ENCODE data around the gene ATP2B2. TPM values are rescaled to one million over a fixed set of nuclear protein-coding genes. Genes with fewer than 3 reads are reported as not detected.
A peak's percentile ranks its signal among the peaks of the same experiment; 100 is the strongest.

The ATP2B2 gene
- polyA plus RNA-seq, 3 donors = not detected

DNA sequence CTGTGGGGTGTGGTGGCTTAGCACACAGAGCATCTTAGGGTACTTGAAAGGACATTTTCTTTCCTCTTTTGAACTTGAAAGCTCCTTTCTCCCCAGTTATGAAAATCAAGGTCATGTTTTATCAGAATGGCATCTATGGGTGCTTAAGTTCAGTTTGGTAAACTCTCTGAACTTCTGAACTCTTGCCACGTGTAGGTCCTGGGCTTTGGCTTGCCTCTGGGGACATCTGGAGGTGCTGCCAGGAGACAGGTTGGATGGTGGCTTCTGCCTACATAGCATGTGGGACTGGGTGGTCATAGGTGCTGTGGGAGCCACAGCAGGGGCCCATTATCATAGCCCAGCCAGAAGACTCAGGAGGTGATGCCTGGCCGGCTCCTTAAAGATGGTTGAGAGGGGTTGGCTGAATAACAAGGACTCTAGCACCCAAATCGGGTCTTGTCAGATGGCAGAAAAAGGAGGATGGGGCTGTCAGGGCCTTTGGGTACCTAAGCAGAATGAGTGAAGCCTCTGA is 228.2 kb downstream of the ATP2B2 start:
- peaks cover 64 to 86% of the 10 kb centered on the region in 2 donors for H3K36me3 ChIP-seq (replicated peaks in 1 of 2; ENCODE audit: control insufficient read depth in 1 of 2, insufficient read depth in 2 of 2, low read length in 2 of 2)
- H3K4me3 ChIP-seq (replicated peaks in 1 of 3; ENCODE audit: low read depth in 2 of 3, low read length in 3 of 3) = no peak overlapping the region
- H3K9ac ChIP-seq (ENCODE audit: insufficient read depth, low read length, poor library complexity, severe bottlenecking) = no peak overlapping the region
- peaks cover 59% of the 10 kb centered on the region for H3K79me2 ChIP-seq (ENCODE audit: insufficient read depth, low read length)
- no peak for DNase-seq
- Mint-ChIP-seq H3K27me3 (ENCODE audit: low read depth in 3 of 3) (no peaks in the 10 kb centered on the region), H3K4me1 (peaks cover 20% of the 10 kb centered on the region), H3K36me3 (peaks cover 67 to 83% of the 10 kb centered on the region in 2 donors), H3K4me3 (no peak overlapping the region), H3K9me3 (no peaks in the 10 kb centered on the region), H3K27ac (peak overlapping the region in 4 of 7 donors; percentile 10 to 77 (median 30))
- H3K27me3 ChIP-seq (ENCODE audit: control insufficient read depth in 2 of 2, insufficient read depth in 2 of 2, low read length in 2 of 2) = no peaks in the 10 kb centered on the region
- peak overlapping the region in 1 of 2 donors; percentile 12 for H3K27ac ChIP-seq (ENCODE audit: low read depth in 1 of 2, low read length in 2 of 2)
- peaks cover 83% of the 10 kb centered on the region for H4K20me1 ChIP-seq (ENCODE audit: insufficient read depth, low read length)
- TF ChIP-seq, protein P1, sequence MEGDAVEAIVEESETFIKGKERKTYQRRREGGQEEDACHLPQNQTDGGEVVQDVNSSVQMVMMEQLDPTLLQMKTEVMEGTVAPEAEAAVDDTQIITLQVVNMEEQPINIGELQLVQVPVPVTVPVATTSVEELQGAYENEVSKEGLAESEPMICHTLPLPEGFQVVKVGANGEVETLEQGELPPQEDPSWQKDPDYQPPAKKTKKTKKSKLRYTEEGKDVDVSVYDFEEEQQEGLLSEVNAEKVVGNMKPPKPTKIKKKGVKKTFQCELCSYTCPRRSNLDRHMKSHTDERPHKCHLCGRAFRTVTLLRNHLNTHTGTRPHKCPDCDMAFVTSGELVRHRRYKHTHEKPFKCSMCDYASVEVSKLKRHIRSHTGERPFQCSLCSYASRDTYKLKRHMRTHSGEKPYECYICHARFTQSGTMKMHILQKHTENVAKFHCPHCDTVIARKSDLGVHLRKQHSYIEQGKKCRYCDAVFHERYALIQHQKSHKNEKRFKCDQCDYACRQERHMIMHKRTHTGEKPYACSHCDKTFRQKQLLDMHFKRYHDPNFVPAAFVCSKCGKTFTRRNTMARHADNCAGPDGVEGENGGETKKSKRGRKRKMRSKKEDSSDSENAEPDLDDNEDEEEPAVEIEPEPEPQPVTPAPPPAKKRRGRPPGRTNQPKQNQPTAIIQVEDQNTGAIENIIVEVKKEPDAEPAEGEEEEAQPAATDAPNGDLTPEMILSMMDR (IDR thresholded peaks at IDR 0.05) = no peak
- H3K4me2 ChIP-seq (replicated peaks; ENCODE audit: extremely low read depth, low read length, poor library complexity, severe bottlenecking) = no peak overlapping the region
- 91% methylated on average over 3 of the region's 3 CpGs for WGBS (ENCODE audit: insufficient coverage)
- peaks cover 19 to 21% of the 10 kb centered on the region in 2 donors for H3K4me1 ChIP-seq (ENCODE audit: control insufficient read depth in 1 of 2, insufficient read depth in 2 of 2, low read length in 2 of 2)
- intact Hi-C loops (cut with micrococcal nuclease) = no loop called here
- H3K9me3 ChIP-seq (replicated peaks in 1 of 2; ENCODE audit: control insufficient read depth in 1 of 2, insufficient read depth in 1 of 2, low read length in 2 of 2) = no peaks in the 10 kb centered on the region
- no peak overlapping the region for H2AFZ ChIP-seq (ENCODE audit: insufficient read depth, low read depth, low read length, poor library complexity, severe bottlenecking)

DNA sequence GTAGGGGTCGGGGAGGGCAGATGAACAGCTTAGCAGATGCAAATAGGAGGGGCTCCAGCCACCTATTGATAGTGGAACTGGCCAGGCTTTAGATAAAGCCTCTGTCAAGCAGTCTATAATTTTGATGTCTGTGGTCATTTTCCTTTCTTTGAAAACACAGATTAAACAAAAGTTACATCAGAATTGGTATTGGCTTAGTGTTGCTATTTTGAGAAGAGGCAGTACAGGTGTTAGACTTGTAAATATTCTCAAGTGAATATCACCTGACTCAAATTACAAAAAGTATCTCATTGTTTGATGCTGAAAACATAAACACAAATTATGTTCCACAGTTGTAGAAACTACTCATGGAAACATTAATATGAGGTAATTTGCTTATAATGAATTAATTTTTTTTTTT is 230.8 kb downstream of the ATP2B2 start:
- no peak overlapping the region for H3K4me3 ChIP-seq (replicated peaks in 1 of 3; ENCODE audit: low read depth in 2 of 3, low read length in 3 of 3)
- TF ChIP-seq, protein P1 (IDR thresholded peaks at IDR 0.05) = no peak
- peaks cover 20% of the 10 kb centered on the region for H3K4me1 Mint-ChIP-seq

More for the DNA sequence above, 230.8 kb downstream of the ATP2B2 start:
- WGBS (ENCODE audit: insufficient coverage) = 83% methylated on average over 1 of the region's 1 CpG
- Histone ChIP-seq H3K9ac (ENCODE audit: insufficient read depth, low read length, poor library complexity, severe bottlenecking) (no peak overlapping the region), H3K4me2 (replicated peaks; ENCODE audit: extremely low read depth, low read length, poor library complexity, severe bottlenecking) (no peak overlapping the region), H3K4me1 (ENCODE audit: control insufficient read depth in 1 of 2, insufficient read depth in 2 of 2, low read length in 2 of 2) (peaks cover 19 to 21% of the 10 kb centered on the region in 2 donors), H3K27ac (ENCODE audit: low read depth in 1 of 2, low read length in 2 of 2) (peak overlapping the region in 1 of 2 donors; percentile 64), H2AFZ (ENCODE audit: insufficient read depth, low read depth, low read length, poor library complexity, severe bottlenecking) (no peak overlapping the region), H3K36me3 (replicated peaks in 1 of 2; ENCODE audit: control insufficient read depth in 1 of 2, insufficient read depth in 2 of 2, low read length in 2 of 2) (peaks cover 70 to 86% of the 10 kb centered on the region in 2 donors), H3K9me3 (replicated peaks in 1 of 2; ENCODE audit: control insufficient read depth in 1 of 2, insufficient read depth in 1 of 2, low read length in 2 of 2) (no peaks in the 10 kb centered on the region), H4K20me1 (ENCODE audit: insufficient read depth, low read length) (peaks cover 99% of the 10 kb centered on the region), H3K79me2 (ENCODE audit: insufficient read depth, low read length) (peaks cover 85% of the 10 kb centered on the region), H3K27me3 (ENCODE audit: control insufficient read depth in 2 of 2, insufficient read depth in 2 of 2, low read length in 2 of 2) (no peaks in the 10 kb centered on the region)
- Mint-ChIP-seq H3K27ac (no peak overlapping the region), H3K9me3 (no peaks in the 10 kb centered on the region), H3K4me3 (no peak overlapping the region), H3K36me3 (peaks cover 65 to 85% of the 10 kb centered on the region in 2 donors), H3K27me3 (ENCODE audit: low read depth in 3 of 3) (no peaks in the 10 kb centered on the region)
- DNase-seq = no peak
- intact Hi-C loops (cut with micrococcal nuclease) = no loop called here

Small RNA genes within 50 kb of the gene (small RNA-seq; reads per million reads assigned to genes)
- gene MIR378B (ENCODE audit: insufficient read length, low read depth) = 1.4 reads per million
- gene MIR885 (ENCODE audit: insufficient read length, low read depth) = not detected
- gene RF02126 (ENCODE audit: insufficient read length, low read depth) = not detected

Other genes starting within 250 kb of the ATP2B2 start
- gene GHRL, start 212.6 kb downstream of the ATP2B2 start, polyA plus RNA-seq = 1 to 10 TPM; 2.3 to 9.9 (median 7.0) TPM
- gene SEC13, start 184.5 kb downstream of the ATP2B2 start, polyA plus RNA-seq = 100 to 1,000 TPM in 2 of 3 donors, 10 to 100 TPM in 1; 84.9 to 188 (median 186) TPM